Fibroblast of mammary gland (primary cell): ENCODE results near the gene LRRC8D.

Source experiments
- DNase-seq: peaks from one replicate; pipeline ENCODE4 v3.0.0-alpha.2; 2010; ENCODE audit warnings: low read depth
- H3K4me3 ChIP-seq: 2 replicates; pipeline ENCODE4 v1.5.1; 2011; ENCODE audit warnings: low read depth, mild to moderate bottlenecking, low read length, moderate library complexity; ENCODE audit not compliant: control insufficient read depth
- CTCF ChIP-seq: conservative IDR thresholded peaks from 2 replicates; pipeline ENCODE4 v1.5.1; 2011; ENCODE audit warnings: low read depth, low read length, inconsistent platforms; ENCODE audit not compliant: control insufficient read depth, insufficient read depth

LRRC8D gene

DNA sequence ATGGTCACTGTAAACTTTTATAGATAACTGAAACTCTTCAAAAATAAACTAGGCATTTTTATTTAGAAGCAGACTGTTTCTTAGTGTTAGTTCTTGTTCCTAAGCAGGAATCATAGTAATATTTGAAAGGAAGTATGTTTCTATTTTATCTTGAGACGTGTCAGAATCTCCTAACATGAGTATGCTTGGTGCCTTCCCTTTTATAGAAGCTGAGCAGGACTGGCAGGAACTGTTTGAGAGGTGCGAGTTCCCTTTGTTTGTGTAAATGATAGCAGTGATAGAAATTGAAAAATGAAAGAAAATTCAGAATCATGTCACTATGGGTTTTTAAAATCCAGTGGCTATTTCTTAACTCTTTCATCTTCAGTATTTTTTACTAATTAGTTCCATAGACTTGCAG, 56.9 kb downstream of the LRRC8D start:
- no peak overlapping the region for H3K4me3 ChIP-seq
- no peak for DNase-seq
- TF ChIP-seq CTCF = no peak

DNA sequence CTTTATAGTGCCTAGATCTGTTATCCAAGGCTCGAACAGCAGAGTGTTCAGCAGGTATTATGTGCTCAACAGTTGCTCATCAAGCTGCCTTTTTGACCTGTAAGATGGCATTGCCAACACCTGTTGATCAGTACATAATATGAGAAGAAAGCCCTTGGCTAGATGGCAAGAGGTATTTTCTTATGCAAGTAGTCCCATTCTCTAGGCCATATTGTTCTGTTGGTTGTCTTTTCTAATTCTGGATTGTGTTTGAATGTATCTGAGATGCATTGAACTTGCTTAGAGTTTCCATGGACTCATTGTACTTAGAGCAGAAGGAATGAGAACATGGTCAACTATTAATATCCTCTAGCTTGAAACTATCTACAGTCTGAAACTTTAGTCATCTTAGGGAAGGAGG, 57.4 kb downstream of the LRRC8D start:
- no peak for DNase-seq
- no peak overlapping the region for H3K4me3 ChIP-seq

GRCh38 chr1:89880679-89881078, 59.8 kb downstream of the LRRC8D start:
- TF ChIP-seq CTCF = no peak
- no peak overlapping the region for H3K4me3 ChIP-seq
- no peak for DNase-seq

More for the DNA sequence above, 57.4 kb downstream of the LRRC8D start:
- no peak for TF ChIP-seq CTCF

- H3K4me3 ChIP-seq = no peak overlapping the region
- TF ChIP-seq CTCF = no peak
- DNase-seq = no peak
Measured at GRCh38 chr1:89881415-89882058, 60.7 kb downstream of the LRRC8D start.

DNA sequence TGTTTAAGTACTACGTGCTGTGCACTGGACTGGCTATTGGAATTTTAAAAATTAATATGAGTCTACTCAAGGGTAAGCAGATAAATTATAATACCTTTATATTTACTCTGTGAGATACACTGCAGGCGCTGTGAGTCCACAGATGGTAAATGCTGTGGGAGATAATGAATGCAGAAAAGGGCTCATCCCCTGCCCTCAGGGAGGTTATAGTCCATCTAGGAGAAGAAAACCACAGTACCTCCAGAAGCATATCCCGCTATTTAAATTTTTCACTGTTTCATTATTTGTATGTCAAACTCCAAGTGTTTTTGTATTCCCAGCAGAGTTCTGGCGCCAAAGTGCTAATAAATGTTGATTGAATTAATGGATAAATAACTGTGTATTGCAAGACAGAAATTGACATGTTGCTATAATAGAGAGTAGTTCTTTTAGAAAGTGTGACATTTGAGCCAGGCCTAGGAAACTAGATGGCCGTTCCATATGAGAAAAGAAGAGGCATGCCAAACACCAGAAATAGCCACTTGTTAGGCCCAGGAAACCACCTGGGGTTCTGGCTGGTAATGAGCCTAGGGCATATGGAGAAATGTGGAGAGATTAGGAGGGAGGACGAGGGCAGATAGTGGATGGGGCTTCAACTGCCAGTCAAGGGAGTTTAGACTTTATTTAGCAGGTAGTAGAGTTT, 61.7 kb downstream of the LRRC8D start:
- no peak overlapping the region for H3K4me3 ChIP-seq
- no peak for TF ChIP-seq CTCF
- DNase-seq = no peak

DNA sequence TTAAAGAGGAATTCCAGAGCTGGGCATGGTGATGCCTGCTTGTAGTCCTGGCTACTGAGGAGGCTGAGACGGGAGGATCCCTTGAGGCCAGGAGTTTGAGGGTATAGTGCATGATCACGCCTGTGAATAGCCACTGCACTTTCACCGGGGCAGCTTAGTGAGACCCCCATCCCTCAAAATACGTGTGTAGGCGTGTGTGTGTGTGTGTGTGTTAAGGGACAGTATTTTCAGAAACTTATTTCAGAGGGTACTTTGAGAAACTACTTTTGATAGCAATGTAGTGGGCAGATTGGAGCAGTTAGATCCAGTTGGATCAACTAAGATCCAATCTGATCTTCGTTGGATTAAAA, 62.2 kb downstream of the LRRC8D start:
- no peak for DNase-seq
- H3K4me3 ChIP-seq = no peak overlapping the region
- TF ChIP-seq CTCF = no peak
